Breast epithelium (tissue), 3 donors: ENCODE results near the gene IST1.

Source experiments
- POLR2A ChIP-seq: fragments of 450-650 bp; IDR thresholded peaks from one replicate; pipeline ENCODE4 v1.6.1; 2016; ENCODE audit warnings: antibody characterized with exemption, mild to moderate bottlenecking, moderate library complexity
- POLR2AphosphoS5 ChIP-seq, 3 donors: sonication (generic); formaldehyde crosslinking; IDR thresholded peaks; one replicate each; pipeline ENCODE4 v1.6.1; 2017; ENCODE audit warnings: antibody characterized with exemption in 3 of 3
- TF ChIP-seq, protein P1 (sequence below), 3 donors: fragments of 450-650 bp; IDR thresholded peaks; one replicate each; pipeline ENCODE4 v1.5.1; 2016 to 2017; ENCODE audit warnings: antibody characterized with exemption in 3 of 3, mild to moderate bottlenecking in 3 of 3, moderate library complexity in 3 of 3

DNA sequence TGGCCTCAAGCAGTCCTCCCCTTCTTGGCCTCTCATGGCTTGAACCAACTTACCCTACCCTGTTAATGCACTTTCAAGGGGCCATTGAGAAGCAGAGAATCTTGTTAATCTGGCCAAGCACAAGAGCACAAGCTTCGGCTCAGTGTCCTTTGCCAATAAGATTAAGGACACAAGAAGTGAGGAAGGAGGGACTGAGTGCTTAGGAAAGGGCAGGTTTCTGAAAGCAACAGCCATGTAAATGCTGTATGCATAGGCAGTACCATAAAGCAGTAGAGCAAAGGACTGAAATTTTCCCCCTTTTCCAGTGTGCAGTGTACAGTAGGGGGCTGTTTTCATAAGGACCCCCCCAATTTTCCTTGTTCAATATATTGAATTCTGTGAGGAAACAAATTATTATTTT lies 37.7 kb downstream of the IST1 start:
- TF ChIP-seq, protein P1, sequence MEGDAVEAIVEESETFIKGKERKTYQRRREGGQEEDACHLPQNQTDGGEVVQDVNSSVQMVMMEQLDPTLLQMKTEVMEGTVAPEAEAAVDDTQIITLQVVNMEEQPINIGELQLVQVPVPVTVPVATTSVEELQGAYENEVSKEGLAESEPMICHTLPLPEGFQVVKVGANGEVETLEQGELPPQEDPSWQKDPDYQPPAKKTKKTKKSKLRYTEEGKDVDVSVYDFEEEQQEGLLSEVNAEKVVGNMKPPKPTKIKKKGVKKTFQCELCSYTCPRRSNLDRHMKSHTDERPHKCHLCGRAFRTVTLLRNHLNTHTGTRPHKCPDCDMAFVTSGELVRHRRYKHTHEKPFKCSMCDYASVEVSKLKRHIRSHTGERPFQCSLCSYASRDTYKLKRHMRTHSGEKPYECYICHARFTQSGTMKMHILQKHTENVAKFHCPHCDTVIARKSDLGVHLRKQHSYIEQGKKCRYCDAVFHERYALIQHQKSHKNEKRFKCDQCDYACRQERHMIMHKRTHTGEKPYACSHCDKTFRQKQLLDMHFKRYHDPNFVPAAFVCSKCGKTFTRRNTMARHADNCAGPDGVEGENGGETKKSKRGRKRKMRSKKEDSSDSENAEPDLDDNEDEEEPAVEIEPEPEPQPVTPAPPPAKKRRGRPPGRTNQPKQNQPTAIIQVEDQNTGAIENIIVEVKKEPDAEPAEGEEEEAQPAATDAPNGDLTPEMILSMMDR (IDR thresholded peaks at IDR 0.05) = no peak
- TF ChIP-seq POLR2A (no peak), POLR2AphosphoS5 (IDR thresholded peaks at IDR 0.05) (no peak)
